Endothelial cell of umbilical vein (primary cell): ENCODE results near the gene ADIG. TPM values are rescaled to one million over a fixed set of nuclear protein-coding genes. Genes with fewer than 3 reads are reported as not detected.

Experiments
- BruUV-seq: library from RNA; stranded (reverse); fragments of 400-500 nt; replicated peaks from 2 replicates; lab custom pipeline; 2021; lab: Mats Ljungman, UMichigan
- CTCF ChIA-PET: fragments of 300-600, 350-600 bp; sonication (Branson Sonifier 250); formaldehyde crosslinking; loops from one replicate; lab custom pipeline; 2021; ENCODE audit warnings: antibody characterized with exemption, inconsistent platforms; lab: Charles Lee
- POLR2A ChIA-PET: fragments of 300-600, 350-600 bp; sonication (Branson Sonifier 250); formaldehyde crosslinking; loops from one replicate; lab custom pipeline; 2021; ENCODE audit warnings: antibody characterized with exemption, inconsistent platforms; lab: Charles Lee
- DNase-seq: peaks from one replicate; pipeline ENCODE4 v3.0.0-alpha.2; 2011; ENCODE audit warnings: low read depth, low spot score
- FAIRE-seq: peaks from 2 replicates; lab custom pipeline; 2011; peaks lifted over from hg19 to GRCh38; lab: Jason Lieb, UNC
- H2AFZ ChIP-seq: 2 replicates; pipeline ENCODE4 v1.6.0; 2012; ENCODE audit warnings: low read depth, low read length, control low read depth, inconsistent platforms
- H3K27ac ChIP-seq: 2 replicates; pipeline ENCODE4 v1.5.1; 2011; ENCODE audit warnings: low read depth, mild to moderate bottlenecking, control low read depth, low read length, moderate library complexity; ENCODE audit not compliant: insufficient read depth
- H3K27me3 ChIP-seq, 2 experiments: 2 replicates each; pipeline versions ENCODE4 v1.6.0 to v1.6.1; 2011; ENCODE audit warnings: low read length in 2 of 2, mixed read lengths in 1 of 2; ENCODE audit not compliant: control insufficient read depth in 2 of 2, insufficient read depth in 2 of 2
- H3K36me3 ChIP-seq, 2 experiments: 2 replicates in 1 of 2; 3 replicates in 1 of 2; pipeline ENCODE4 v1.5.1; 2011; ENCODE audit warnings: low read length in 2 of 2, mild to moderate bottlenecking in 1 of 2, moderate library complexity in 1 of 2; ENCODE audit not compliant: control insufficient read depth in 2 of 2, insufficient read depth in 2 of 2; ENCODE audit errors: extremely low read depth in 1 of 2
- H3K4me1 ChIP-seq: 3 replicates; pipeline ENCODE4 v1.5.1; 2011; ENCODE audit warnings: mild to moderate bottlenecking, low read length; ENCODE audit not compliant: control insufficient read depth, insufficient read depth; ENCODE audit errors: extremely low read depth
- H3K4me2 ChIP-seq: 2 replicates; pipeline ENCODE4 v1.6.1; 2011; ENCODE audit warnings: low read length, control low read depth, mixed read lengths; ENCODE audit not compliant: insufficient read depth
- H3K4me3 ChIP-seq, 3 experiments: fragments of 200-600 bp in 1 of 3; sonication (generic), shearing (Covaris generic) in 1 of 3; replicated peaks in 1 of 3; 2 replicates each; pipeline ENCODE4 v1.5.1; 2011 to 2016; ENCODE audit warnings: control low read depth in 3 of 3, low read length in 3 of 3, mild to moderate bottlenecking in 2 of 3, inconsistent platforms in 1 of 3, low read depth in 1 of 3, moderate library complexity in 1 of 3; ENCODE audit not compliant: insufficient read depth in 1 of 3
- H3K79me2 ChIP-seq: 2 replicates; pipeline ENCODE4 v1.6.0; 2012; ENCODE audit warnings: low read length, inconsistent platforms; ENCODE audit not compliant: control insufficient read depth, insufficient read depth
- H3K9ac ChIP-seq: replicated peaks from 2 replicates; pipeline ENCODE3; 2011; ENCODE audit warnings: low read length, control low read depth; ENCODE audit not compliant: insufficient read depth; ENCODE audit errors: extremely low read depth
- H3K9me1 ChIP-seq: replicated peaks from 3 replicates; pipeline ENCODE4 v1.6.0; 2011; ENCODE audit warnings: mild to moderate bottlenecking, low read length; ENCODE audit not compliant: control insufficient read depth, insufficient read depth; ENCODE audit errors: extremely low read depth
- H3K9me3 ChIP-seq: replicated peaks from 2 replicates; pipeline ENCODE4 v1.5.1; 2012; ENCODE audit warnings: low read length, inconsistent platforms; ENCODE audit not compliant: control insufficient read depth, insufficient read depth
- H4K20me1 ChIP-seq: replicated peaks from 2 replicates; pipeline ENCODE3; 2011; ENCODE audit warnings: mild to moderate bottlenecking, low read length; ENCODE audit not compliant: control insufficient read depth, insufficient read depth; ENCODE audit errors: extremely low read depth
- CTCF ChIP-seq, 2 donors: IDR thresholded peaks; 1 replicate in 1 of 2; 2 replicates in 1 of 2; pipeline ENCODE4 v1.5.1; 2011; ENCODE audit warnings: low read length in 2 of 2, mild to moderate bottlenecking in 2 of 2, moderate library complexity in 2 of 2, control low read depth in 1 of 2, inconsistent platforms in 1 of 2, low read depth in 1 of 2; ENCODE audit not compliant: insufficient read depth in 1 of 2; ENCODE audit errors: extremely low read depth in 1 of 2
- EZH2 ChIP-seq: IDR thresholded peaks from 2 replicates; pipeline ENCODE4 v1.6.1; 2012; ENCODE audit warnings: borderline replicate concordance, low read depth, mild to moderate bottlenecking, moderate library complexity, low read length, inconsistent platforms; ENCODE audit not compliant: severe bottlenecking
- FOS ChIP-seq: IDR thresholded peaks from 2 replicates; pipeline ENCODE4 v1.6.1; 2011; ENCODE audit warnings: mild to moderate bottlenecking, low read length, moderate library complexity, borderline replicate concordance; ENCODE audit not compliant: insufficient read depth
- GATA2 ChIP-seq: IDR thresholded peaks from 2 replicates; pipeline ENCODE4 v1.7.0; 2011; ENCODE audit warnings: low read depth, mild to moderate bottlenecking, moderate library complexity, mixed read lengths, low read length; ENCODE audit not compliant: insufficient read length, insufficient read depth
- JUN ChIP-seq: IDR thresholded peaks from 2 replicates; pipeline ENCODE4 v1.6.1; 2011; ENCODE audit warnings: borderline replicate concordance, low read depth; ENCODE audit not compliant: insufficient read length, insufficient read depth
- MAX ChIP-seq: IDR thresholded peaks from 2 replicates; pipeline ENCODE4 v1.6.1; 2011; ENCODE audit not compliant: insufficient read depth, insufficient read length
- MYC ChIP-seq: IDR thresholded peaks from one replicate; pipeline ENCODE4 v1.6.1; 2011; ENCODE audit warnings: mild to moderate bottlenecking, low read depth, low read length
- POLR2A ChIP-seq: IDR thresholded peaks from 2 replicates; pipeline ENCODE4 v1.6.1; 2012; ENCODE audit warnings: low read depth, mild to moderate bottlenecking, control low read depth, low read length
- POLR2AphosphoS5 ChIP-seq: IDR thresholded peaks from 2 replicates; pipeline ENCODE4 v1.6.1; 2012; ENCODE audit warnings: low read depth, mild to moderate bottlenecking, control low read depth, low read length, moderate library complexity; ENCODE audit not compliant: insufficient read depth
- dilution Hi-C: fragments of 300-500 bp; cut with MboI; formaldehyde crosslinking; loops from one replicate; pipeline ENCODE4 v1.15.0; 2019; ENCODE audit warnings: low sequenced_read_pairs; ENCODE audit not compliant: extremely low pct_ligation_motif_present
- intact Hi-C: fragments of 100-400 bp; cut with micrococcal nuclease; formaldehyde crosslinking; loops from one replicate; pipeline ENCODE4 v1.10.0; 2022
- polyA plus RNA-seq, 4 experiments: library from polyadenylated mRNA; depleted of rRNA in 3 of 4; stranded (reverse) in 3 of 4; unstranded in 1 of 4; fragments of >200 nt; gene quantifications; 2 replicates each; pipeline versions ENCODE4 v1.2.1 to v1.2.3, GENCODE V29; 2011 to 2012; ENCODE audit warnings: missing spikeins in 1 of 4
- total RNA-seq: library from RNA; stranded (reverse); gene quantifications from 2 replicates; pipeline ENCODE4 v1.2.3, GENCODE V29; 2021

ADIG gene
- total and polyA plus RNA-seq, 2 donors (not counting 3 experiments of a cell fraction or from before 2014, with no cell fraction given), result not detected

- Histone ChIP-seq H3K4me1 (peaks cover 10% of the 10 kb centered on the region), H3K36me3 (peaks cover 3 to 10% of the 10 kb centered on the region in 2 experiments), H3K9me1 (no peaks in the 10 kb centered on the region), H2AFZ (no peak overlapping the region), H3K79me2 (no peaks in the 10 kb centered on the region), H3K9ac (no peak overlapping the region), H3K4me2 (peak overlapping the region; percentile 42), H3K9me3 (no peaks in the 10 kb centered on the region), H3K27ac (no peak overlapping the region), H4K20me1 (no peaks in the 10 kb centered on the region), H3K27me3 (no peaks in the 10 kb centered on the region), H3K4me3 (no peak overlapping the region)
- DNase-seq (no peak), FAIRE-seq (peak; percentile 63)
- dilution Hi-C loops (no loop called here), intact Hi-C loops (no loop called here)
- TF ChIP-seq CTCF (IDR thresholded peaks at IDR 0.05; ENCODE audit: extremely low read depth in 1 of 2, insufficient read depth in 1 of 2, low read depth in 1 of 2, low read length in 2 of 2) (no peak), JUN (no peak), MAX (no peak), GATA2 (no peak), EZH2 (no peak), MYC (no peak), FOS (no peak), POLR2A (no peak), POLR2AphosphoS5 (no peak)
- POLR2A ChIA-PET, result no interaction called here
- CTCF ChIA-PET, result interaction anchor here (0.8 to 1.2 kb wide), 2 partner anchors 12 to 32 kb away, joined by 3 read pairs; no protein-coding TSS in a partner anchor
- BruUV-seq, result no TSS peak
Observed at GRCh38 chr20:38558596-38559360, 22.2 kb upstream of the ADIG start.
